GM12865 (cell line): ENCODE data around the gene TENT5A.

Experiments used
- DNase-seq: peaks from one replicate; pipeline ENCODE4 v3.0.0; 2010; ENCODE audit warnings: low read depth
- H3K4me3 ChIP-seq: 2 replicates; pipeline ENCODE4 v1.5.1; 2011; ENCODE audit warnings: mild to moderate bottlenecking, low read depth, low read length, control low read depth
- CTCF ChIP-seq: IDR thresholded peaks from 2 replicates; pipeline ENCODE4 v1.5.1; 2011; ENCODE audit warnings: low read length, control low read depth, low read depth, inconsistent platforms; ENCODE audit not compliant: insufficient read depth; ENCODE audit errors: missing control alignments

The TENT5A gene

DNA sequence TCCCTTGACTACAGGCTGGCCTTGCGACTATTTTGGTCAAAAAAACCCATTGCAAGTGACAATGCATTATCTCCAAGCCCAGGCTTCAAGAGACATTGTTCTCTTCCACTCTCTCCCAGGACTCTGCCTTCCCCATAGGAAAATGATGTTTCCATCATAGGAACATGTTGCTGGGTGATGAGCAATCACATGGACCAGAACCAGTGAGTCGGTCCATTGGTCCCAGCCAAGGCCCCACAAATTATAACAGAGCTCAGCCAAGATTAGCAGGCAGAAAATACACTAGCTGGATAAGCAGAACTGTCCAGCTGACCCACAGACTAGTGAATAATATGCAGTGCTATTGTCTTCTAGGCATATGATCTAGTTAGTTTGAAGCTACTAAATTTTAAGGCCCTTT lies 27.4 kb downstream of the TENT5A start:
- TF ChIP-seq CTCF = no peak
- no peak for DNase-seq
- H3K4me3 ChIP-seq = no peak overlapping the region

- no peak overlapping the region for H3K4me3 ChIP-seq
- TF ChIP-seq CTCF = no peak
- no peak for DNase-seq
These were observed 29.8 kb downstream of the TENT5A start for GRCh38 chr6:81722506-81723223.

DNA sequence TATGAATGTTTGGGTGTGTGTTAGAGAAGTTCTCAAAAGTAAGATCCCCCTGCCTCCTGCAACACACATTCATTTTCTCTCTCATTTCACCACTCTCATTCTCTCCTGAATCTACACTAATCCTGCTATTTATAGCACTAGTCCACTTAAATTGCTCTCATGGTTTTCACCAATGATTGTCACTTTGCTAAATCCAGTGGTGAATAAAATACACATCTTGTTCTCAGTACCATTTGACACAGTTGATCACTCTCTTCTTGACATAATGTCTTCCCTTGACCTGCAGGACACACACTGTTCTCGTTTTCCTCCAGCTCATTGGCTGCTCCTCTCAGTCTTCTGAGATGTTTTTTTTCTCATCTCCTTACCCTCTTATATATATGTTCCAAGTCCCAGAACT lies 32.1 kb downstream of the TENT5A start:
- H3K4me3 ChIP-seq = no peak overlapping the region
- no peak for DNase-seq
- no peak for TF ChIP-seq CTCF

DNA sequence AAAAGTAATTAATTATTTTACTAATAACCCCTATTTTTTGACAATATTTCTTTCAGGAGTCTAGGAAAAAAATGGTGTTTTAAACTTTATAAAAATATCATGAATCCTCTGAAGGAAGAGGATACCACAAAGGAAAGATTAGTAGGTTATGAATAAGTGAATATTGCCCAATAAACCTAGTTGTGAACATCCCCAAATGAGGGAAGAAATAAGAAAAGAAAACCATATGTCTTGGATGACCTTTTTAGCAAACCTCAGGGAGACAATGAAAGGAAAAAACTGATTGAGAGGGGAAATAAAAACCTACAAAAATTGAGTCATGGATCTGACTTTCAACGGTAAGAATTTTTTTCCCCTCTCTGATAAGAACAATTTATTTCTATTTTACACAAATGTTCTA lies 34.4 kb downstream of the TENT5A start:
- H3K4me3 ChIP-seq = no peak overlapping the region
- TF ChIP-seq CTCF = no peak
- DNase-seq = no peak

GRCh38 chr6:81714684-81715083 lies 37.8 kb downstream of the TENT5A start:
- DNase-seq = no peak
- no peak for TF ChIP-seq CTCF
- H3K4me3 ChIP-seq = no peak overlapping the region

- DNase-seq = no peak
- TF ChIP-seq CTCF = no peak
These were observed 39.3 kb downstream of the TENT5A start for GRCh38 chr6:81713205-81713604.

DNA sequence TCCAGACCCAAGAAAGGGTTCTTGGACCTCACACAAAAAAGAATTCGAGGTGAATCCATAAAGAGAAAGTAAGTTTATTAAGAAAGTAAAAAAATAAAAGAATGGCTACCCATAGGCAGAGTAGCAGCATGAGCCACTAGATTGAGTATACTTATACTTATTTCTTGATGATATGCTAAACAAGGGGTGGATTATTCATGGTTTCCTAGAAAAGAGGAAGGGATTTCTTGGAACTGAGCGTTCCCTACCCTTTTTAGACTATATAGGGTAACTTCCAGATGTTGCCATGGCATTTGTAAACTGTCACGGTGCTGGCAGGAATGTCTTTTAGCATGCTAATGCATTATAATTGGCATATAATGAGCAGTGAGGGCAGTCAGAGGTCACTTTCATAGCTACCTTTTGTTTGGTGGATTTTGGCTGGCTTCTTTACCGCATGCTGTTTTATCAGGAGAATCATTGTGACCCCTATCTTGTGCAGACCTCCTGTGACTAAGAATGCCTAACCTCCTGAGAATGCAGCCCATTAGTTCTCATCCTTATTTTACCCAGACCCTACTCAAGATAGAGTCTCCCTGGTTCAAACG lies 44.3 kb downstream of the TENT5A start:
- TF ChIP-seq CTCF = no peak
- no peak overlapping the region for H3K4me3 ChIP-seq
- DNase-seq = no peak

More at GRCh38 chr6:81713205-81713604, 39.3 kb downstream of the TENT5A start:
- H3K4me3 ChIP-seq = no peak overlapping the region
